Liver (tissue), 9 donors: Measurements from ENCODE around the gene HES5. TPM values are rescaled to one million over a fixed set of nuclear protein-coding genes. Genes with fewer than 3 reads are reported as not detected.
"Not testable (repeated sequence)": the region's sequence is repeated elsewhere in the genome, so short reads cannot be mapped to it uniquely, and the experiment has no call there.

Experiments
- DNase-seq: peaks from one replicate; pipeline ENCODE4 v3.0.0-alpha.2; 2017; ENCODE audit warnings: low spot score
- H3K27ac ChIP-seq, 2 donors: one replicate each; pipeline ENCODE4 v1.7.0; 2013; ENCODE audit warnings: inconsistent platforms in 2 of 2, low read length in 2 of 2, control low read depth in 1 of 2, low read depth in 1 of 2, mild to moderate bottlenecking in 1 of 2
- H3K27me3 ChIP-seq, 4 donors: one replicate each; pipeline versions ENCODE4 v1.6.1 to v1.7.0; 2013; ENCODE audit warnings: low read length in 3 of 4, inconsistent platforms in 1 of 4, mild to moderate bottlenecking in 1 of 4, moderate library complexity in 1 of 4; ENCODE audit not compliant: control insufficient read depth in 4 of 4, insufficient read depth in 4 of 4
- H3K36me3 ChIP-seq, 4 donors: one replicate each; pipeline versions ENCODE4 v1.6.1 to v1.7.0; 2013; ENCODE audit warnings: low read length in 3 of 4, mild to moderate bottlenecking in 3 of 4, low read depth in 1 of 4, moderate library complexity in 1 of 4; ENCODE audit not compliant: control insufficient read depth in 4 of 4, insufficient read depth in 3 of 4
- H3K4me1 ChIP-seq, 4 donors: one replicate each; pipeline versions ENCODE4 v1.6.1 to v1.7.0; 2013; ENCODE audit warnings: low read length in 3 of 4, mild to moderate bottlenecking in 3 of 4, moderate library complexity in 1 of 4; ENCODE audit not compliant: control insufficient read depth in 4 of 4, insufficient read depth in 4 of 4
- H3K4me3 ChIP-seq, 3 donors: one replicate each; pipeline versions ENCODE4 v1.6.1 to v1.7.0; 2013; ENCODE audit warnings: low read length in 3 of 3, control low read depth in 1 of 3, low read depth in 1 of 3, mild to moderate bottlenecking in 1 of 3
- H3K9ac ChIP-seq, 2 donors: one replicate each; pipeline ENCODE4 v1.7.0; 2013; ENCODE audit warnings: low read length in 2 of 2, mild to moderate bottlenecking in 2 of 2, moderate library complexity in 2 of 2, control low read depth in 1 of 2, low read depth in 1 of 2
- H3K9me3 ChIP-seq, 4 donors: one replicate each; pipeline versions ENCODE4 v1.6.1 to v1.7.0; 2013; ENCODE audit warnings: low read length in 3 of 4; ENCODE audit not compliant: control insufficient read depth in 4 of 4
- ATF3 ChIP-seq: IDR thresholded peaks from 2 replicates; pipeline ENCODE4 v1.6.1; 2016; ENCODE audit warnings: antibody characterized with exemption
- CTCF ChIP-seq: fragments of 150-350 bp; IDR thresholded peaks from 2 replicates; pipeline ENCODE4 v1.5.1; 2017; ENCODE audit warnings: improper control_type of control experiment, low read depth, low read length; ENCODE audit not compliant: missing input control
- FOXA1 ChIP-seq: IDR thresholded peaks from 2 replicates; pipeline ENCODE4 v1.6.1; 2016; ENCODE audit warnings: antibody characterized with exemption
- HNF4A ChIP-seq, 2 donors: conservative IDR thresholded peaks; 2 replicates each; pipeline ENCODE4 v1.6.1; 2016; ENCODE audit warnings: antibody characterized with exemption in 2 of 2, mild to moderate bottlenecking in 2 of 2
- HNF4G ChIP-seq: IDR thresholded peaks from 2 replicates; pipeline ENCODE4 v1.6.1; 2016; ENCODE audit warnings: antibody characterized with exemption
- RAD21 ChIP-seq, 2 donors: IDR thresholded peaks; 2 replicates each; pipeline ENCODE4 v1.6.1; 2016; ENCODE audit warnings: antibody characterized with exemption in 2 of 2, mild to moderate bottlenecking in 2 of 2
- RXRA ChIP-seq, 2 donors: IDR thresholded peaks; 2 replicates each; pipeline ENCODE4 v1.6.1; 2017 to 2018; ENCODE audit warnings: antibody characterized with exemption in 2 of 2, mild to moderate bottlenecking in 1 of 2
- SP1 ChIP-seq: IDR thresholded peaks from 2 replicates; pipeline ENCODE4 v1.6.1; 2018; ENCODE audit warnings: antibody characterized with exemption, mild to moderate bottlenecking
- TAF1 ChIP-seq: conservative IDR thresholded peaks from 2 replicates; pipeline ENCODE4 v1.6.1; 2016; ENCODE audit warnings: antibody characterized with exemption, mild to moderate bottlenecking
- YY1 ChIP-seq: IDR thresholded peaks from 2 replicates; pipeline ENCODE4 v1.6.1; 2016; ENCODE audit warnings: antibody characterized with exemption, mild to moderate bottlenecking
- WGBS: extraction: QIAGEN DNeasy Blood & Tissue Kit; methylation state at CpG from one replicate; pipeline ENCODE4 v1.1.7; 2013; 5-methylcytosine and 5-hydroxymethylcytosine counted together
- polyA plus RNA-seq, 2 donors: library from polyadenylated mRNA; stranded (reverse) in 1 of 2; unstranded in 1 of 2; fragments of 200-250 nt in 1 of 2; fragments of >200 nt in 1 of 2; fragmentation: Nextera tagmentation in 1 of 2; extraction: Ambion mirVana in 1 of 2; gene quantifications; one replicate each; pipeline versions ENCODE4 v1.2.1 to v1.2.3, GENCODE V29; 2013 to 2015
- total RNA-seq, 2 donors: library from RNA; depleted of rRNA; stranded (reverse); fragments of >200 nt; gene quantifications; one replicate each; pipeline ENCODE4 v1.2.3, GENCODE V29; 2014
- TF ChIP-seq, protein P1 (sequence below): IDR thresholded peaks from 2 replicates; pipeline ENCODE4 v1.6.1; 2016; ENCODE audit warnings: antibody characterized with exemption
- TF ChIP-seq, protein P2 (sequence below): IDR thresholded peaks from 2 replicates; pipeline ENCODE4 v1.6.1; 2016; ENCODE audit warnings: antibody characterized with exemption
- donor health status: healthy.
- donor health status: healthy.
- donor health status: healthy.
- donor health status: healthy.
- donor health status: healthy.

The HES5 gene
- total and polyA plus RNA-seq, 4 donors = 0.08 to 0.93 TPM; not detected in 2

DNA sequence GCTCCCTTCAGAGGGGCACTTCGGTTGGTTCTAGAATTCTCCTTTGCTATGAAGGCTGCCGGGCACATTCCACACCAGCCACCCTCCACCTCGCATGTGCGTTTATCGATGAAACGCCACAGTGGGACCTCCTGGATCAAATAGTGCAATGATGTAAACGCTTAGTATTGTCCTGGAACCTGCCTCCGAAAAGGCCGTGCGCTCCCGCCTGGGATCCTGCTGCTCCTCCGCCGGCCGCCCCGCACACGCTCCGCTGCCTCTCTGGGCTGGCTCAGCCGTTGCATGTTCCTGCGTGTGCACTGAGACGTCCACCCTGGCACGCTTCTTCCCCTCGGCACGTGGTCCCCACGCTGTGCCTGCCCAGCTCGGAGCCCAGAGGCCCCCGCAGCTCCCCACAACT lies 22.1 kb upstream of the HES5 start (continued):
- TF ChIP-seq SP1 = no peak
- TF ChIP-seq CTCF = no peak
- TF ChIP-seq HNF4A (conservative IDR thresholded peaks at IDR 0.05) = no peak
- TF ChIP-seq YY1 = no peak

DNA sequence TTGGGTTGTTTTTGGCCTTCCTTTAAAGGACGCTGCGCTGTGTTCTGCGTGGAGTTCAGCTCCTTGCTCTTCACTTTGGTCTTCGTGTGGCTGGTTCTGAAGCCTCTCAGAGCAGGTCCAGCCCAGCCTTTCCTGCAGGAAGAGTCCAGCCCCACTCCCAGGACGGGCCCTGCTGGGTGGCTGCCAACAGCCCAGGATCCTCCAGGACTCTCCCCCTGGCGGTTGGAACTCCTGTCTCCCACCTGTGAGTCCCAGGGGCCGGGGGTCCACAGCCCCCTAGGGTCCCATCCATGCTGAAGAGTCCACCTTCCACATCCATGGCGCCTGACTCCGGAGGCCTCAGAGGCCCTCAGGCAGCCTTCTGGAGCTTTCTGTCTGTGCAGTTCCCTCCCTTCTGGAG lies 21.5 kb upstream of the HES5 start:
- H3K27me3 ChIP-seq, DNase-seq, H3K9me3 ChIP-seq, H3K27ac ChIP-seq, H3K36me3 ChIP-seq, H3K9ac ChIP-seq, H3K4me3 ChIP-seq: not testable (repeated sequence)
- WGBS = 82% methylated on average over 9 of the region's 9 CpGs
- H3K4me1 ChIP-seq = peaks cover 13 to 42% (median 28%) of the 10 kb centered on the region in 4 donors

DNA sequence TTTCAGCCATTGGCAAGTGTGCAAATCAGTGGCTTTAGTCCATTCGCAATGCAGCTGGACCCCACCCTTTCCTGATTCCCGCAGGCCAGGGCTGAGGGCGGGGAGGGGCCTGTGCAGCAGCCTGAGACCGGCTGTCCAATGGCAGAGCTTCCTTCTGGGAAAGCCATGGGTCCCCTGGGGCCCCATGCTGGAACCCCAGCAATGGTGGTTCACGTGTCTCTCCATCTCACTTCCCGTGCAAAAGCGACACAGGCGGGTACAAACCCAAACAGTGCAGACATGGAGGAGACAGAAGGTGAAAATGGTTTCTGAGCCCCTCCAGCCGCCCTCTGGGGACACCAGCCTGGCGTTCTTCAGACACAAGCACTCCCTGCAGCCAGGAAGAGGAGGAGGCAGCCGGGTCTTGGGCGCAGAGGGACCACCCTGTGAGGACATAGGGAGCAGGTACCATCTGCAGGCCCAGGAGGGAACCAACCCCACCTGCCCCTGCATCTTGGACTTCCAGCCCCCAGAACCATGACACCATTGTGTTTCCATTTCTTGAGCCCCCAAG lies 20.3 kb upstream of the HES5 start:
- not testable (repeated sequence) for H3K9ac ChIP-seq, H3K9me3 ChIP-seq, H3K4me3 ChIP-seq, H3K27ac ChIP-seq, H3K36me3 ChIP-seq, H3K27me3 ChIP-seq, DNase-seq
- H3K4me1 ChIP-seq = peaks cover 13 to 46% (median 30%) of the 10 kb centered on the region in 4 donors
- WGBS = 78% methylated on average over 11 of the region's 12 CpGs

GRCh38 chr1:2549367-2550029 lies 19.4 kb upstream of the HES5 start:
- not testable (repeated sequence) for DNase-seq, H3K4me3 ChIP-seq, H3K36me3 ChIP-seq, H3K9me3 ChIP-seq, H3K27me3 ChIP-seq
- H3K4me1 ChIP-seq = peaks cover 13 to 40% (median 26%) of the 10 kb centered on the region in 4 donors
- H3K9ac ChIP-seq = peak overlapping the region; percentile 68 to 96
- WGBS = 86% methylated on average over 25 of the region's 28 CpGs
- H3K27ac ChIP-seq = peak overlapping the region; percentile 96 to 99

DNA sequence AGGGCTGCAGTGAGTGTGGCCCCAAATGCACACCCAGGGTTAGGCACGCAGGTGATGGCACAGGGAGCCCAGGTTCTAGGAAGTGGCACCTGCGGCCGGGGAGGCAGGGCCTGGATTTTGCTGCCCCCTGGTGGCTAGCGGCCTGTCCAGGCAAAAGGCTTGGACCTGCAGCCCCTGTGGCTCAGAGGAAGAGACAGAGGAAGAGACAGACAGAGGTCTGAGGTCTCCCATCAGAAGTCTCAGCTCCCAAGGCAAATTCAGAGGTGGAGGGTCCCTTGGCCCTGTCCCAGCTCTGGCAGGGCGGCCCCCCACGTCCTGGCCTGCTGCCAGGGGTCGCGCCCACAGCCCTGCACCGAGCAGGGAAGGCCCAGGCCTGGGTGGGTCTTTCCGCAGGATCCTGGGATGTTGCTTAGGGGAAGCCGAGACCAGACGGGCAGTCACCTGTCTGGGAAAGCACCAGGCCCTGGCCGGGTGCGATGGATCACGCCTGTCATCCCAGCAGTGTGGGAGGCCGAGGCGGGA lies 18.1 kb upstream of the HES5 start:
- no peaks in the 10 kb centered on the region for H3K36me3 ChIP-seq
- H3K9ac ChIP-seq = peak overlapping the region; percentile 21 to 96
- peak overlapping the region; percentile 96 to 99 for H3K27ac ChIP-seq
- H3K4me1 ChIP-seq = peaks cover 13 to 49% (median 29%) of the 10 kb centered on the region in 4 donors
- H3K4me3 ChIP-seq = peak overlapping the region in 1 of 3 donors; percentile 25
- H3K27me3 ChIP-seq = no peaks in the 10 kb centered on the region
- TF ChIP-seq, protein P1, sequence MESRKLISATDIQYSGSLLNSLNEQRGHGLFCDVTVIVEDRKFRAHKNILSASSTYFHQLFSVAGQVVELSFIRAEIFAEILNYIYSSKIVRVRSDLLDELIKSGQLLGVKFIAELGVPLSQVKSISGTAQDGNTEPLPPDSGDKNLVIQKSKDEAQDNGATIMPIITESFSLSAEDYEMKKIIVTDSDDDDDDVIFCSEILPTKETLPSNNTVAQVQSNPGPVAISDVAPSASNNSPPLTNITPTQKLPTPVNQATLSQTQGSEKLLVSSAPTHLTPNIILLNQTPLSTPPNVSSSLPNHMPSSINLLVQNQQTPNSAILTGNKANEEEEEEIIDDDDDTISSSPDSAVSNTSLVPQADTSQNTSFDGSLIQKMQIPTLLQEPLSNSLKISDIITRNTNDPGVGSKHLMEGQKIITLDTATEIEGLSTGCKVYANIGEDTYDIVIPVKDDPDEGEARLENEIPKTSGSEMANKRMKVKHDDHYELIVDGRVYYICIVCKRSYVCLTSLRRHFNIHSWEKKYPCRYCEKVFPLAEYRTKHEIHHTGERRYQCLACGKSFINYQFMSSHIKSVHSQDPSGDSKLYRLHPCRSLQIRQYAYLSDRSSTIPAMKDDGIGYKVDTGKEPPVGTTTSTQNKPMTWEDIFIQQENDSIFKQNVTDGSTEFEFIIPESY = no peak
- TF ChIP-seq SP1 (no peak), YY1 (no peak), RAD21 (IDR thresholded peaks at IDR 0.05) (peak; percentile 92 to 94), RXRA (IDR thresholded peaks at IDR 0.05) (no peak), CTCF (peak; percentile 96), FOXA1 (no peak), HNF4G (no peak), TAF1 (no peak), ATF3 (no peak)
- TF ChIP-seq, protein P2, sequence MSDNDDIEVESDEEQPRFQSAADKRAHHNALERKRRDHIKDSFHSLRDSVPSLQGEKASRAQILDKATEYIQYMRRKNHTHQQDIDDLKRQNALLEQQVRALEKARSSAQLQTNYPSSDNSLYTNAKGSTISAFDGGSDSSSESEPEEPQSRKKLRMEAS = peak; percentile 19
- WGBS = under 1% methylated on average over 17 of the region's 17 CpGs
- DNase-seq = peak; percentile 88
- H3K9me3 ChIP-seq = no peaks in the 10 kb centered on the region
